ENCODE results near the gene MMAB. TPM values are rescaled to one million over a fixed set of nuclear protein-coding genes. Genes with fewer than 3 reads are reported as not detected.

MMAB gene
- total RNA-seq, 1 experiment from 2014 or later: 34.9 TPM

- TF ChIP-seq REST (IDR thresholded peaks at IDR 0.05; ENCODE audit: low read depth) (no peak), CEBPB (IDR thresholded peaks at IDR 0.05; ENCODE audit: low read depth) (no peak)
These were observed 6.0 kb downstream of the MMAB start (continued) for GRCh38 chr12:109567296-109567695.

DNA sequence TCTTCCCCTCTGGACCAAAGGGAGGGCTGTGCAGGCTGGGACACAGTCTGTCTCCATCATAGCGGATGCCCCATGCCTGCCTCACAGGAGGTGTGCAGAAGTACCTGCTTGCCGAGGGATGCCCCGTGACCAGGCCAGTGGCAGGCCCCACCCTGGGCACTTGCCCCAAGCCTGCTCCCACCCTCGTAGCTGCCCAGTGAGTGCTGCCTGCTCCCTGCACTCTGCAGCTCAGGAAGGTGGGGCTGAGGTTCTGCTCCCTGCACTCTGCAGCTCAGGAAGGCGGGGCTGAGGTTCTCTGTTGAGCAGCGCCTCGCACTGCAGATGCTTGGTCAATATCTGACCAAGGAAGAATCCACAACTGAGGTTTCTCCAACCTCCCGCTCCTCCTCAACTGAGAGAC, 6.9 kb downstream of the MMAB start:
- H3K36me3 ChIP-seq (ENCODE audit: control insufficient read depth in 1 of 2, insufficient read depth in 2 of 2, low read length in 2 of 2): no peaks in the 10 kb centered on the region
- no peak overlapping the region for H3K4me2 ChIP-seq (ENCODE audit: low read length)
- H3K79me2 ChIP-seq (ENCODE audit: insufficient read depth, low read length): no peaks in the 10 kb centered on the region
- H4K20me1 ChIP-seq (ENCODE audit: insufficient read depth): no peaks in the 10 kb centered on the region
- H3K4me1 ChIP-seq (ENCODE audit: control insufficient read depth in 1 of 2, insufficient read depth in 2 of 2, low read length in 2 of 2): no peaks in the 10 kb centered on the region
- no peak overlapping the region for H2AFZ ChIP-seq (ENCODE audit: low read depth, low read length, poor library complexity, severe bottlenecking)
- ATAC-seq (no peak), DNase-seq (ENCODE audit: low read depth, low spot score) (no peak)
- no peak overlapping the region for H3K27ac ChIP-seq (ENCODE audit: low read depth, low read length)
- CTCF ChIA-PET: no interaction called here
- no peak overlapping the region for H3K9ac ChIP-seq (ENCODE audit: low read length)
- no peaks in the 10 kb centered on the region for H3K9me2 ChIP-seq (ENCODE audit: insufficient read depth)
- intact Hi-C loops (cut with micrococcal nuclease): no loop called here
- no TSS peak for BruUV-seq (replicated peaks)
- H3K27me3 ChIP-seq (ENCODE audit: insufficient read depth, low read length): no peaks in the 10 kb centered on the region
- RAD21 ChIA-PET (ENCODE audit: low non-redundant PET in 1 of 2, low total read pairs in 2 of 2, uncharacterized antibody in 2 of 2, unreplicated experiment in 2 of 2): no interaction called here
- TF ChIP-seq YY1 (IDR thresholded peaks at IDR 0.05; ENCODE audit: extremely low read depth, insufficient replicate concordance, low read depth, low read length) (no peak), REST (IDR thresholded peaks at IDR 0.05; ENCODE audit: low read depth) (no peak), SRF (IDR thresholded peaks at IDR 0.05; ENCODE audit: low read depth) (no peak), ATF3 (IDR thresholded peaks at IDR 0.05) (no peak)
- no peaks in the 10 kb centered on the region for H3K9me3 ChIP-seq (ENCODE audit: control insufficient read depth in 1 of 2, insufficient read depth in 1 of 2, low read depth in 1 of 2, low read length in 2 of 2)
- POLR2A ChIA-PET: no interaction called here
- no peak overlapping the region for H3K4me3 ChIP-seq (replicated peaks in 1 of 2; ENCODE audit: low read depth in 1 of 2, low read length in 2 of 2)
